GM12874 (cell line): ENCODE measurements around the gene IRF3.
A peak's percentile ranks its signal among the peaks of the same experiment; 100 is the strongest.

ENCODE experiments used
- CTCF ChIP-seq: IDR thresholded peaks from 2 replicates; pipeline ENCODE4 v1.5.1; 2011; ENCODE audit warnings: low read depth, mild to moderate bottlenecking, control low read depth, low read length, moderate library complexity; ENCODE audit not compliant: insufficient read depth

IRF3 gene

GRCh38 chr19:49686503-49687088 lies 20.9 kb upstream of the IRF3 start:
- no peak for TF ChIP-seq CTCF

DNA sequence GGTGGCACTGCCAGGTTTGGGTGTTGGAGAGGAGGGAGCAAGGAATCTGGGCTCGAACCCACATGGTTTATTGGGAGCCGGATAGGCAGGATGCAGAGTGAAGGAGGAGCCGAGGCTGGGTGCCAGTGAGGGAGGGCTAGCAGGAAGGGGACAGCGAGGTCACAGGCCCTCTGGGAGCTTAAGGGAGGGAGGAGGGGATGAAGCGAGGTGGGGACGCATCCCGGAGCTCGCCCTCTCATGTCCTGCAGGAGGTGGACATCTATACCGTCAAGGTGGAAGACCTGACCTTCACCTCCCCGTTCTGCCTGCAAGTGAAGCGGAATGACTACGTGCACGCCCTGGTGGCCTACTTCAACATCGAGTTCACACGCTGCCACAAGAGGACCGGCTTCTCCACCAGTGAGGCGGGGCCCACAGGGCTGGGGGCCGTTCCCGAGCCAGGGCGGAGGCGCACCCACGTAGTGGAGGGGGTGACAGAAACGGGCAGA lies 20.2 kb upstream of the IRF3 start:
- TF ChIP-seq CTCF: no peak

DNA sequence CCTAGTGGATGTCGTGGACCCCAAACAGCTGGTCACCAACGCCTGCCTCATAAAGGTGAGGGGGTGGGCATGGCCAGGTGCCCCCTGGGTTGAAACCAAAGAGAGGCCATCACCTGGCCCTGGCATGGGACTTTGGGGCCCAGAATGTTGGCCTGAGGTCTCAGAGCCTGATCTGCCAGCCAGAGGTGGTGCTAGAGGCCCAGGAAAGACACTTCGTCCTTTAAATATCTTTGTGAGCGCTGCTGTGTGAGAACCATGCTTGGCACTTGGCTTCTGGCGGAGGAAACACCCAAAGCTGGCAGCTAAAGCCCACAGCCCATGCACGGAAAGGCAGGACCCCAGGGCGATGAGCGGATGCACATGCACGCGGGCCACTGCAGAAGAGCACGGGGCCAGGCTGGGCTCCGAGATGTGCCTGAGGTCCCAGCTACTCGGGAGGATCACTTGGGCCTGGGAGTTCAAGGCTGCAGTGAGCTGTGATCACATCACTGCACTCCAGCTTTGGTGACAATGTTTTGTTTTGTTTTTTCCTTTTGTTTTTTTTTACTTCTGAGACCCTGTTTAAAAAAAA lies 19.4 kb upstream of the IRF3 start:
- TF ChIP-seq CTCF: no peak

- peak; percentile 82 for TF ChIP-seq CTCF
These were observed 18.8 kb upstream of the IRF3 start for GRCh38 chr19:49684251-49684982.

DNA sequence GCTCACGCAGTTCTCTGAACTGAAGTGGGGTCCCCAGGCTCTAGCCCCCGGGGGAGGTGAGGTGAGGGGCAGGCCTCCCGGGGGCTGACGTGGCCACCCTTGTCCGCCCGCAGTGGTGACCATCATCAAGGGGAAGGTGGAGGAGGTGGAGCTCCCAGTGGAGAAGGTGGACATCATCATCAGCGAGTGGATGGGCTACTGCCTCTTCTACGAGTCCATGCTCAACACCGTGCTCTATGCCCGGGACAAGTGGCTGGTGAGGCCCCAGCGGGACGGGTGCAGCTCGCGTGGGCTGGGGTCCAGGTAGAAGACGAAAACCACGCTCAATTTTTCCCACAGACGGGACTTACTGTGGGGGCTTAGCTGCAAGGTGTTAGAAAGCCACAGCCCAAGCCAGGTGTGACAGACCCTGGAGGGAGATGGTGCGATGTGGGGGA lies 18.2 kb upstream of the IRF3 start:
- TF ChIP-seq CTCF: no peak

DNA sequence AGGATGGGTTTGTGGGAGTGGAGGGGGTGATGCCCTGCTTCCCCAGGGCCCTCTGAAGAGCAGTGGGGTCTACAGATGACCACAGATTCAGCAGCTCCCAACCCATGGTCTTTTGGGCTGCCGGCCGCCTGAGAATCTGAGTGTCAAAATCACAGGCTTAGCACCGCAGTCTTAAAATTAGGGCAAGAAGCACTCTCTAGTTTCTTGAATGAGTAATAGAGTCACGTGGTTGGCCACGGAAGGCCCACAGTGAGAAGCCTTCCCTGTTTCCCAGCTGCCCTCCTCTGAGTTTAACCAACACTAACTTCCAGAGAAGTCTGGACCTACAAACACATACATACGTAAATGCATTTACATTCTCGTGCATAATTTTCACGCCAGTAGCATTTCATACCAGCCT lies 16.6 kb upstream of the IRF3 start:
- no peak for TF ChIP-seq CTCF

DNA sequence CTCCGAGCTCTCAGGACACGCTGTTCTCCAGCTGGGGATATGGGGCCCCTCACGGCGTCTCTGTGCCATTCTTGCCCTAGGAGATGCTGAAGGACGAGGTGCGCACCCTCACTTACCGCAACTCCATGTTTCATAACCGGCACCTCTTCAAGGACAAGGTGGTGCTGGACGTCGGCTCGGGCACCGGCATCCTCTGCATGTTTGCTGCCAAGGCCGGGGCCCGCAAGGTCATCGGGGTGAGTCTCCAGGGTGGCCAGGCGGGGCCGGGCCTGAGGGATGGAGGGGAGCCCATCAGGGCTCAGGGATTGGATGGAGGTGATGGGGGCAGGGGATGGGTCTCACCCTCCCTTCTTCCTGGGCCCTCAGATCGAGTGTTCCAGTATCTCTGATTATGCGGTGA lies 16.2 kb upstream of the IRF3 start:
- no peak for TF ChIP-seq CTCF
